Measurements from ENCODE around the gene GPRASP1.
"Not testable (repeated sequence)": the region's sequence is repeated elsewhere in the genome, so short reads cannot be mapped to it uniquely, and the experiment has no call there.

The GPRASP1 gene

GRCh38 chrX:102669526-102669925 lies 18.2 kb downstream of the GPRASP1 start:
- no peak overlapping the region for H3K4me3 ChIP-seq (ENCODE audit: low read depth, low read length)
- DNase-seq (ENCODE audit: low read depth), result no peak
- TF ChIP-seq CTCF (IDR thresholded peaks at IDR 0.05; ENCODE audit: control insufficient read depth, extremely low read depth, insufficient read depth), result no peak

- no peak overlapping the region for H3K4me3 ChIP-seq (ENCODE audit: low read depth, low read length)
- DNase-seq (ENCODE audit: low read depth), result no peak
- no peak for TF ChIP-seq CTCF (IDR thresholded peaks at IDR 0.05; ENCODE audit: control insufficient read depth, extremely low read depth, insufficient read depth)
Observed at GRCh38 chrX:102672856-102673255, 21.6 kb downstream of the GPRASP1 start.

GRCh38 chrX:102677479-102677878 lies 26.2 kb downstream of the GPRASP1 start:
- H3K4me3 ChIP-seq (ENCODE audit: low read depth, low read length); DNase-seq (ENCODE audit: low read depth): not testable (repeated sequence)

GRCh38 chrX:102684772-102685520 lies 33.7 kb downstream of the GPRASP1 start:
- no peak for DNase-seq (ENCODE audit: low read depth)
- TF ChIP-seq CTCF (IDR thresholded peaks at IDR 0.05; ENCODE audit: control insufficient read depth, extremely low read depth, insufficient read depth), result no peak
- no peak overlapping the region for H3K4me3 ChIP-seq (ENCODE audit: low read depth, low read length)

GRCh38 chrX:102694749-102695148 lies 43.5 kb downstream of the GPRASP1 start:
- DNase-seq (ENCODE audit: low read depth), result no peak
- no peak for TF ChIP-seq CTCF (IDR thresholded peaks at IDR 0.05; ENCODE audit: control insufficient read depth, extremely low read depth, insufficient read depth)
- H3K4me3 ChIP-seq (ENCODE audit: low read depth, low read length), result no peak overlapping the region

GRCh38 chrX:102696306-102696705 lies 45.0 kb downstream of the GPRASP1 start:
- no peak for DNase-seq (ENCODE audit: low read depth)
- H3K4me3 ChIP-seq (ENCODE audit: low read depth, low read length), result no peak overlapping the region
- no peak for TF ChIP-seq CTCF (IDR thresholded peaks at IDR 0.05; ENCODE audit: control insufficient read depth, extremely low read depth, insufficient read depth)

- no peak overlapping the region for H3K4me3 ChIP-seq (ENCODE audit: low read depth, low read length)
- no peak for TF ChIP-seq CTCF (IDR thresholded peaks at IDR 0.05; ENCODE audit: control insufficient read depth, extremely low read depth, insufficient read depth)
- no peak for DNase-seq (ENCODE audit: low read depth)
Observed at GRCh38 chrX:102697494-102697893, 46.2 kb downstream of the GPRASP1 start.
